Gastrocnemius medialis (tissue), 4 donors: ENCODE measurements around the gene ITGB3BP. TPM values are rescaled to one million over a fixed set of nuclear protein-coding genes. Genes with fewer than 3 reads are reported as not detected.

ENCODE experiments used
- ATAC-seq, 2 donors: fragments of 150-250 bp; one replicate each; pipeline ENCODE4 v1.9.1; 2016
- DNase-seq, 2 donors: peaks; one replicate each; pipeline ENCODE4 v3.0.0-alpha.2; 2019
- H3K27ac ChIP-seq, 4 donors: fragments of 200-600 bp; sonication (generic); 1 replicate in 1 of 4; 2 replicates in 3 of 4; pipeline ENCODE4 v1.5.1; 2016 to 2018; ENCODE audit warnings: mild to moderate bottlenecking in 2 of 4, moderate library complexity in 1 of 4
- H3K27me3 ChIP-seq, 3 donors: fragments of 200-600 bp; sonication (generic) in 2 of 3; 1 replicate in 1 of 3; 2 replicates in 2 of 3; pipeline versions ENCODE4 v1.5.1 to v1.6.0; 2016 to 2019; ENCODE audit warnings: mild to moderate bottlenecking in 1 of 3, moderate library complexity in 1 of 3
- H3K36me3 ChIP-seq, 2 donors: fragments of 200-600 bp; sonication (generic) in 1 of 2; one replicate each; pipeline ENCODE4 v1.5.1; 2017 to 2018
- H3K4me1 ChIP-seq, 2 donors: fragments of 200-600 bp; sonication (generic) in 1 of 2; one replicate each; pipeline ENCODE4 v1.5.1; 2016 to 2017; ENCODE audit warnings: mild to moderate bottlenecking in 2 of 2
- H3K4me3 ChIP-seq, 4 donors: fragments of 200-600 bp; sonication (generic) in 3 of 4; 1 replicate in 1 of 4; 2 replicates in 3 of 4; pipeline ENCODE4 v1.5.1; 2016 to 2019; ENCODE audit warnings: mild to moderate bottlenecking in 2 of 4
- H3K9me3 ChIP-seq, 3 donors: fragments of 200-600 bp; sonication (generic) in 2 of 3; 1 replicate in 1 of 3; 2 replicates in 2 of 3; pipeline ENCODE4 v1.5.1; 2016 to 2019
- POLR2A ChIP-seq, 2 donors: fragments of 450-650 bp; IDR thresholded peaks; one replicate each; pipeline ENCODE4 v1.6.1; 2017; ENCODE audit warnings: antibody characterized with exemption in 2 of 2, mild to moderate bottlenecking in 2 of 2, moderate library complexity in 2 of 2
- in situ Hi-C, 4 donors: fragments of 200-750 bp; cut with MboI; loops; one replicate each; pipeline versions ENCODE4 v1.15.0 to v1.8.0; 2017; ENCODE audit warnings: low sequenced_read_pairs in 4 of 4
- intact Hi-C: fragments of 100-400 bp; cut with DNase I; formaldehyde crosslinking; loops from one replicate; pipeline ENCODE4 v1.15.1; 2023; ENCODE audit warnings: low total_unique reads
- total RNA-seq, 4 donors: library from RNA; depleted of rRNA; stranded (reverse); fragments of >200 nt; gene quantifications; one replicate each; pipeline versions ENCODE4 v1.1.0 to v1.2.3, GENCODE V29; 2016
- TF ChIP-seq, protein P1 (sequence below), 5 experiments: fragments of 450-650 bp in 3 of 5; fragments of 200-600 bp in 2 of 5; sonication (generic) in 2 of 5; IDR thresholded peaks in 4 of 5; conservative IDR thresholded peaks in 1 of 5; 1 replicate in 4 of 5; 2 replicates in 1 of 5; pipeline ENCODE4 v1.5.1; 2016 to 2019; ENCODE audit warnings: antibody characterized with exemption in 5 of 5, mild to moderate bottlenecking in 3 of 5, moderate library complexity in 3 of 5

ITGB3BP gene
- total RNA-seq, 4 donors from 2014 or later: 1.6 to 6.1 (median 3.9) TPM

- in situ Hi-C loops (loop anchor here in 1 of 4 donors (25.0 kb wide), 1 partner anchor 700 kb away; no protein-coding TSS in a partner anchor), intact Hi-C loops (loop anchor here (5.0 kb wide), 2 partner anchors 210 to 695 kb away; no protein-coding TSS in a partner anchor)
- H3K9me3 ChIP-seq: no peaks in the 10 kb centered on the region
- H3K4me1 ChIP-seq: no peaks in the 10 kb centered on the region
- no peak for TF ChIP-seq POLR2A (IDR thresholded peaks at IDR 0.05)
- no peak for ATAC-seq
- no peak overlapping the region for H3K27ac ChIP-seq
- no peaks in the 10 kb centered on the region for H3K27me3 ChIP-seq
- no peak overlapping the region for H3K4me3 ChIP-seq
- DNase-seq: no peak
- no peaks in the 10 kb centered on the region for H3K36me3 ChIP-seq
Measured at GRCh38 chr1:63537006-63537405, 14.0 kb upstream of the ITGB3BP start.

DNA sequence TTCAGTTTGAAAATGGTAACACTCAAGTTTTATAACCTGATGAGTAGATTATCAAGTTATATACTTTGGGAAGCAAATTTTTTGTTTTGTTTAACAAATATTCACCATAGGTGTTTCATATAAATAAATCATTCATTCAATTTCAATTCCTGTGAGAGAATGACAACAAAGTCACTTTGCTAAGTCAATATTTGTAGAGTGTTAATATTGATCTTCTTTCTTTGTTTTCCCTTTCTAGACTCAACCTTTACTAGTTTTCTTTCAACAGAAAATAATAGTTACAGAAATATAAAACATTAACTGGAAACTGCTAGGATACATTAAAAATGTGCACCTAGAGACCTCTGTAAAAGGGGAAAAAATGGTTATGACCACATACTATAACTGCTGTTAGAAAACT lies 11.4 kb upstream of the ITGB3BP start:
- H3K4me3 ChIP-seq: no peak overlapping the region
- no peaks in the 10 kb centered on the region for H3K9me3 ChIP-seq
- H3K4me1 ChIP-seq: no peaks in the 10 kb centered on the region
- DNase-seq (no peak), ATAC-seq (no peak)
- H3K27ac ChIP-seq: no peak overlapping the region
- in situ Hi-C loops (loop anchor here in 1 of 4 donors (25.0 kb wide), 1 partner anchor 697 kb away; no protein-coding TSS in a partner anchor), intact Hi-C loops (no loop called here)
- TF ChIP-seq, protein P1, sequence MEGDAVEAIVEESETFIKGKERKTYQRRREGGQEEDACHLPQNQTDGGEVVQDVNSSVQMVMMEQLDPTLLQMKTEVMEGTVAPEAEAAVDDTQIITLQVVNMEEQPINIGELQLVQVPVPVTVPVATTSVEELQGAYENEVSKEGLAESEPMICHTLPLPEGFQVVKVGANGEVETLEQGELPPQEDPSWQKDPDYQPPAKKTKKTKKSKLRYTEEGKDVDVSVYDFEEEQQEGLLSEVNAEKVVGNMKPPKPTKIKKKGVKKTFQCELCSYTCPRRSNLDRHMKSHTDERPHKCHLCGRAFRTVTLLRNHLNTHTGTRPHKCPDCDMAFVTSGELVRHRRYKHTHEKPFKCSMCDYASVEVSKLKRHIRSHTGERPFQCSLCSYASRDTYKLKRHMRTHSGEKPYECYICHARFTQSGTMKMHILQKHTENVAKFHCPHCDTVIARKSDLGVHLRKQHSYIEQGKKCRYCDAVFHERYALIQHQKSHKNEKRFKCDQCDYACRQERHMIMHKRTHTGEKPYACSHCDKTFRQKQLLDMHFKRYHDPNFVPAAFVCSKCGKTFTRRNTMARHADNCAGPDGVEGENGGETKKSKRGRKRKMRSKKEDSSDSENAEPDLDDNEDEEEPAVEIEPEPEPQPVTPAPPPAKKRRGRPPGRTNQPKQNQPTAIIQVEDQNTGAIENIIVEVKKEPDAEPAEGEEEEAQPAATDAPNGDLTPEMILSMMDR (IDR thresholded peaks at IDR 0.05 in 4 of 5, conservative IDR thresholded peaks at IDR 0.05 in 1 of 5): no peak
- TF ChIP-seq POLR2A (IDR thresholded peaks at IDR 0.05): no peak
- H3K27me3 ChIP-seq: no peaks in the 10 kb centered on the region
- no peaks in the 10 kb centered on the region for H3K36me3 ChIP-seq

GRCh38 chr1:63533931-63534330 lies 10.9 kb upstream of the ITGB3BP start:
- no peak overlapping the region for H3K27ac ChIP-seq
- no peak for ATAC-seq
- no peak for TF ChIP-seq POLR2A (IDR thresholded peaks at IDR 0.05)
- TF ChIP-seq, protein P1 (IDR thresholded peaks at IDR 0.05 in 4 of 5, conservative IDR thresholded peaks at IDR 0.05 in 1 of 5): no peak
- no peaks in the 10 kb centered on the region for H3K4me1 ChIP-seq
- no peak overlapping the region for H3K4me3 ChIP-seq
- in situ Hi-C loops (loop anchor here in 1 of 4 donors (25.0 kb wide), 1 partner anchor 697 kb away; no protein-coding TSS in a partner anchor), intact Hi-C loops (no loop called here)
- H3K9me3 ChIP-seq: no peaks in the 10 kb centered on the region
- H3K27me3 ChIP-seq: no peaks in the 10 kb centered on the region
- no peak for DNase-seq
- H3K36me3 ChIP-seq: no peaks in the 10 kb centered on the region

- intact Hi-C loops (no loop called here), in situ Hi-C loops (loop anchor here in 1 of 4 donors (25.0 kb wide), 1 partner anchor 695 kb away; no protein-coding TSS in a partner anchor)
- Histone ChIP-seq H3K9me3 (no peaks in the 10 kb centered on the region), H3K36me3 (no peaks in the 10 kb centered on the region), H3K4me1 (no peaks in the 10 kb centered on the region), H3K27ac (no peak overlapping the region), H3K27me3 (no peaks in the 10 kb centered on the region), H3K4me3 (no peak overlapping the region)
- ATAC-seq (no peak), DNase-seq (no peak)
- TF ChIP-seq POLR2A (IDR thresholded peaks at IDR 0.05): no peak
- TF ChIP-seq, protein P1 (IDR thresholded peaks at IDR 0.05 in 4 of 5, conservative IDR thresholded peaks at IDR 0.05 in 1 of 5): no peak
Measured at GRCh38 chr1:63532727-63533126, 9.7 kb upstream of the ITGB3BP start.

DNA sequence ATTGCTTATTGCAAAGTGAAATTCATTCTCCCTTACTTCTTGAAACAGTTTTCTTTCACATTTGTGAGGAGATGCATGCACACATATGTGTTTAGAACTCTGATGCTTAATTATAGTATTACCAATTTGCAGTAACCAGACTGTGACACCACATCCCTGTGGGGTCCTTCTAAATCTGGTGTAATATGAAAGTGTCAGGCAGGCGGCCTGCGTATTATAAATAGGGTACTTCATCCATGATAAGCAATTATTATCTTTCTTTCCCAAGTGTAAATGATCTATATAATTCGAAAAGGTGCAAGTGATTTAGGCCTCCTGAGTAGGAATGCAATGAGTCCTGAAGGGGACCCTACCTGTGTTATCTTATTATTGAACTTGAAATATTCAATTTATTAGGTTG lies 1.2 kb upstream of the ITGB3BP start:
- no peak for ATAC-seq
- Histone ChIP-seq H3K4me1 (peaks cover 8 to 11% of the 10 kb centered on the region in 2 donors), H3K9me3 (no peaks in the 10 kb centered on the region), H3K27ac (peak overlapping the region in 3 of 4 donors; percentile 77 to 84 (median 83)), H3K36me3 (no peaks in the 10 kb centered on the region), H3K27me3 (no peaks in the 10 kb centered on the region), H3K4me3 (peak overlapping the region; percentile 67 to 82 (median 76))
- intact Hi-C loops: loop anchor here (10.0 kb wide), 1 partner anchor 159 kb away; the partner anchor contains the start of gene ALG6
- no peak for DNase-seq
- in situ Hi-C loops: no loop called here
- TF ChIP-seq POLR2A (IDR thresholded peaks at IDR 0.05): no peak
- TF ChIP-seq, protein P1 (IDR thresholded peaks at IDR 0.05 in 4 of 5, conservative IDR thresholded peaks at IDR 0.05 in 1 of 5): no peak
